ENCODE results near the gene FBL.

Gene FBL

DNA sequence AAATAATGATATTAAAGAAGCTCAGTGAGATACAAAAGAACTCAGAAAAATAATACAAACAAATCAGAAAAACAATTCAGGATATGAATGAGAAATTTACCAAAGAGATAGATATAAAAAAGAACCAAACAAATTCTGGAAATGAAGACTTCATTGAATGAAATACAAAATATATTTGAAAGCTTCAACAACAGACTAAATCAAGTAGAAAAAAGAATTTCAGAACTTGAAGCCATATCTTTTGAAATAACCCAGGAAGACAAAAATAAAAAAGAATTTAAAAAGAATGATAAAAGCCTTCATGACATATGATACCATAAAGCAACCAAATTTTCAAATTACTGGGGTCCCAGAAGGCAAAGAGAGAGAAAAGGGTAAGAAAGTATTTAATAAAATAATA, 57.9 kb downstream of the FBL start:
- no peak for DNase-seq (ENCODE audit: low read depth in 2 of 2)

Data from stimulated activated CD4-positive, alpha-beta T cell treated with anti-CD3 and anti-CD28 coated beads, Interleukin-1b, Interleukin-23, amount 100 ng/mL, for 4 hours (primary cell).